HEK293 (cell line): ENCODE data around the gene CLIC2.

Experiments used
- CTCF ChIP-seq: fragments of 450-650 bp; formaldehyde crosslinking; IDR thresholded peaks from 2 replicates; pipeline ENCODE4 v1.5.1; 2016; ENCODE audit warnings: missing biosample characterization, missing genetic modification characterization
- PATZ1 ChIP-seq: fragments of 450-650 bp; formaldehyde crosslinking; IDR thresholded peaks from 2 replicates; pipeline ENCODE4 v1.5.1; 2016; ENCODE audit warnings: missing biosample characterization, missing genetic modification characterization
- PRDM4 ChIP-seq: fragments of 450-650 bp; formaldehyde crosslinking; IDR thresholded peaks from 2 replicates; pipeline ENCODE4 v1.5.1; 2017; ENCODE audit warnings: missing biosample characterization, missing genetic modification characterization
- ZBTB11 ChIP-seq: fragments of 450-650 bp; formaldehyde crosslinking; conservative IDR thresholded peaks from 2 replicates; pipeline ENCODE4 v1.5.1; 2016; ENCODE audit warnings: low read depth, missing biosample characterization, missing genetic modification characterization
- ZNF324 ChIP-seq: fragments of 450-650 bp; formaldehyde crosslinking; IDR thresholded peaks from 2 replicates; pipeline ENCODE4 v1.5.1; 2016; ENCODE audit warnings: missing biosample characterization, missing genetic modification characterization

GRCh38 chrX:155246748-155247147 is 87.7 kb downstream of the CLIC2 start:
- no peak for TF ChIP-seq CTCF (tag by site-specific recombination)
- TF ChIP-seq ZNF324 (tag by site-specific recombination) = no peak
- TF ChIP-seq ZBTB11 (tag by site-specific recombination) = no peak
- TF ChIP-seq PRDM4 (tag by site-specific recombination) = no peak
- no peak for TF ChIP-seq PATZ1 (tag by site-specific recombination)
